Nephron progenitor cell (in vitro differentiated cells): ENCODE data around the gene SUPT4H1.

Source experiments
- DNase-seq: peaks from one replicate; pipeline ENCODE4 v3.0.0; 2021
- H3K27ac Mint-ChIP-seq: 2 replicates; pipeline ENCODE4 v1.8.0; 2021; ENCODE audit warnings: mild to moderate bottlenecking, moderate library complexity, mixed read lengths
- H3K27me3 Mint-ChIP-seq: 2 replicates; pipeline ENCODE4 v1.8.0; 2021; ENCODE audit warnings: mild to moderate bottlenecking, low read depth, mixed read lengths; ENCODE audit not compliant: poor library complexity
- H3K36me3 Mint-ChIP-seq: 2 replicates; pipeline ENCODE4 v1.8.0; 2021; ENCODE audit warnings: low read depth, mixed read lengths
- H3K4me1 Mint-ChIP-seq: 2 replicates; pipeline ENCODE4 v1.8.0; 2021; ENCODE audit warnings: mixed read lengths
- H3K4me3 Mint-ChIP-seq: 2 replicates; pipeline ENCODE4 v1.8.0; 2021; ENCODE audit warnings: mild to moderate bottlenecking, moderate library complexity, mixed read lengths
- H3K9me3 Mint-ChIP-seq: 2 replicates; pipeline ENCODE4 v1.8.0; 2021; ENCODE audit warnings: mild to moderate bottlenecking, moderate library complexity, mixed read lengths
- CTCF ChIP-seq: fragments of 200-600 bp; sonication (generic); IDR thresholded peaks from 2 replicates; pipeline ENCODE4 v1.5.0; 2021; ENCODE audit warnings: antibody characterized with exemption

SUPT4H1 gene

GRCh38 chr17:58363457-58364185 is 11.6 kb upstream of the SUPT4H1 start:
- H3K9me3 Mint-ChIP-seq, result no peaks in the 10 kb centered on the region
- peak overlapping the region; percentile 53 for H3K27ac Mint-ChIP-seq
- H3K4me3 Mint-ChIP-seq, result no peak overlapping the region
- no peak for DNase-seq
- TF ChIP-seq CTCF, result no peak
- H3K27me3 Mint-ChIP-seq, result peaks cover 4% of the 10 kb centered on the region
- H3K36me3 Mint-ChIP-seq, result no peaks in the 10 kb centered on the region
- H3K4me1 Mint-ChIP-seq, result peaks cover 54% of the 10 kb centered on the region

GRCh38 chr17:58362368-58363014 is 10.5 kb upstream of the SUPT4H1 start:
- Mint-ChIP-seq H3K4me3 (no peak overlapping the region), H3K9me3 (no peaks in the 10 kb centered on the region), H3K4me1 (peaks cover 54% of the 10 kb centered on the region), H3K36me3 (no peaks in the 10 kb centered on the region), H3K27me3 (peaks cover 4% of the 10 kb centered on the region), H3K27ac (no peak overlapping the region)
- no peak for DNase-seq
- TF ChIP-seq CTCF, result no peak

- no peaks in the 10 kb centered on the region for H3K36me3 Mint-ChIP-seq
- H3K9me3 Mint-ChIP-seq, result no peaks in the 10 kb centered on the region
- TF ChIP-seq CTCF, result no peak
- peaks cover 48% of the 10 kb centered on the region for H3K4me1 Mint-ChIP-seq
- no peak overlapping the region for H3K4me3 Mint-ChIP-seq
- peaks cover 4% of the 10 kb centered on the region for H3K27me3 Mint-ChIP-seq
- no peak for DNase-seq
- H3K27ac Mint-ChIP-seq, result no peak overlapping the region
These were observed 8.5 kb upstream of the SUPT4H1 start for GRCh38 chr17:58360296-58361063.

- Mint-ChIP-seq H3K27me3 (peaks cover 4% of the 10 kb centered on the region), H3K36me3 (no peaks in the 10 kb centered on the region), H3K4me1 (peaks cover 48% of the 10 kb centered on the region), H3K4me3 (no peak overlapping the region), H3K27ac (no peak overlapping the region), H3K9me3 (no peaks in the 10 kb centered on the region)
- no peak for TF ChIP-seq CTCF
- no peak for DNase-seq
These were observed 6.6 kb upstream of the SUPT4H1 start for GRCh38 chr17:58358408-58359172.

GRCh38 chr17:58357312-58358297 is 5.6 kb upstream of the SUPT4H1 start:
- H3K27ac Mint-ChIP-seq, result no peak overlapping the region
- TF ChIP-seq CTCF, result no peak
- no peak for DNase-seq
- H3K4me1 Mint-ChIP-seq, result peaks cover 48% of the 10 kb centered on the region
- no peaks in the 10 kb centered on the region for H3K9me3 Mint-ChIP-seq
- H3K4me3 Mint-ChIP-seq, result no peak overlapping the region
- no peaks in the 10 kb centered on the region for H3K36me3 Mint-ChIP-seq
- H3K27me3 Mint-ChIP-seq, result no peaks in the 10 kb centered on the region
